Gastroesophageal sphincter (tissue), 3 donors: Measurements from ENCODE around the gene FAAP100.

Source experiments
- EP300 ChIP-seq: sonication (generic); formaldehyde crosslinking; IDR thresholded peaks from one replicate; pipeline ENCODE4 v1.6.1; 2017; ENCODE audit warnings: antibody characterized with exemption, mild to moderate bottlenecking
- POLR2A ChIP-seq, 2 donors: fragments of 450-650 bp; IDR thresholded peaks; one replicate each; pipeline ENCODE4 v1.6.1; 2017; ENCODE audit warnings: antibody characterized with exemption in 2 of 2, mild to moderate bottlenecking in 2 of 2, moderate library complexity in 1 of 2
- POLR2AphosphoS5 ChIP-seq: sonication (generic); formaldehyde crosslinking; IDR thresholded peaks from one replicate; pipeline ENCODE4 v1.6.1; 2017; ENCODE audit warnings: antibody characterized with exemption
- TF ChIP-seq, protein P1 (sequence below), 4 experiments: fragments of 200-600 bp in 2 of 4; fragments of 450-650 bp in 2 of 4; sonication (generic) in 1 of 4; IDR thresholded peaks; one replicate each; pipeline ENCODE4 v1.5.1; 2017 to 2019; ENCODE audit warnings: antibody characterized with exemption in 4 of 4, mild to moderate bottlenecking in 2 of 4, moderate library complexity in 2 of 4

DNA sequence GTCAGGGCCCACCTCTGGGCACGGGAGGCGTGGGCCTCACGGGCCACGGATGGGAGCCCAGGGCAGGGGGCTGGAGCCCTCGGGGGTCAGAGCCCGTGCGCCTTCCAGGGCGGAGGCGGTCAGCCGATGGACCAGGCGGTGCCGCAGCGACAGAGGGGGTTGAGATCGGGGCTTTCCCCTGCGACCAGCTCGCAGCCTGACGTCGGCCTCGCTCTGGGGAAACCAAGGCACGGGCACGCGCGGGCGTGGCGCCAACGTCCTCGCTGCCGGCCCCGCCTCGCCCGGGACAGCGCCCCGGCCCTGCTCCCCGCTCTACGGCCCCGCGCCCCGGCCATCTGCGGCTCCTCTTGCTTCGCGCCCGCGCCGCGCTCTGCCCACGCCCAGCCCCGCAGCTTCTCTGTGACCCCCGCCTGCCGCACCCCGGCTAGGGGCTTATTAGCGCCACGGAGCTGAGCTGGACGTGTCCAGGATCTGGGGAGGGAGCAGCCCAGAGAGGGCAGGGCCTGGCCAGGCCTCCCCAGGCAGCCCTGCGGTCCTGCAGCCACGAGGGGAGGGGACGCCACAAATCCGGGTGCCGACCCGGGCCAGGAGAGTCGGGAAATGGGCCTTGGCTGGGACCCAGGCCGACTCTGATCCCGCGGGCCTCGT lies 53.1 kb downstream of the FAAP100 start:
- TF ChIP-seq POLR2AphosphoS5 (no peak), EP300 (no peak), POLR2A (IDR thresholded peaks at IDR 0.05) (no peak)
- TF ChIP-seq, protein P1, sequence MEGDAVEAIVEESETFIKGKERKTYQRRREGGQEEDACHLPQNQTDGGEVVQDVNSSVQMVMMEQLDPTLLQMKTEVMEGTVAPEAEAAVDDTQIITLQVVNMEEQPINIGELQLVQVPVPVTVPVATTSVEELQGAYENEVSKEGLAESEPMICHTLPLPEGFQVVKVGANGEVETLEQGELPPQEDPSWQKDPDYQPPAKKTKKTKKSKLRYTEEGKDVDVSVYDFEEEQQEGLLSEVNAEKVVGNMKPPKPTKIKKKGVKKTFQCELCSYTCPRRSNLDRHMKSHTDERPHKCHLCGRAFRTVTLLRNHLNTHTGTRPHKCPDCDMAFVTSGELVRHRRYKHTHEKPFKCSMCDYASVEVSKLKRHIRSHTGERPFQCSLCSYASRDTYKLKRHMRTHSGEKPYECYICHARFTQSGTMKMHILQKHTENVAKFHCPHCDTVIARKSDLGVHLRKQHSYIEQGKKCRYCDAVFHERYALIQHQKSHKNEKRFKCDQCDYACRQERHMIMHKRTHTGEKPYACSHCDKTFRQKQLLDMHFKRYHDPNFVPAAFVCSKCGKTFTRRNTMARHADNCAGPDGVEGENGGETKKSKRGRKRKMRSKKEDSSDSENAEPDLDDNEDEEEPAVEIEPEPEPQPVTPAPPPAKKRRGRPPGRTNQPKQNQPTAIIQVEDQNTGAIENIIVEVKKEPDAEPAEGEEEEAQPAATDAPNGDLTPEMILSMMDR (IDR thresholded peaks at IDR 0.05), result no peak
